ENCODE measurements around the gene RTL3.

The RTL3 gene

GRCh38 chrX:78614264-78614663, 44.9 kb downstream of the RTL3 start:
- no peak for DNase-seq
